Testis (tissue), 2 donors: Measurements from ENCODE around the gene HORMAD1.

Experiments
- CTCF ChIP-seq, 3 experiments: fragments of 450-650 bp in 2 of 3; fragments of 200-600 bp in 1 of 3; sonication (generic) in 1 of 3; IDR thresholded peaks; one replicate each; pipeline ENCODE4 v1.5.1; 2016 to 2019; ENCODE audit warnings: antibody characterized with exemption in 3 of 3, mild to moderate bottlenecking in 2 of 3, moderate library complexity in 1 of 3
- POLR2A ChIP-seq: fragments of 450-650 bp; IDR thresholded peaks from one replicate; pipeline ENCODE4 v1.6.1; 2017; ENCODE audit warnings: antibody characterized with exemption, mild to moderate bottlenecking, moderate library complexity

GRCh38 chr1:150678988-150679387 lies 41.7 kb downstream of the HORMAD1 start:
- no peak for TF ChIP-seq CTCF (IDR thresholded peaks at IDR 0.05)
- no peak for TF ChIP-seq POLR2A
